SHP77 treated with DMSO at 0.1 percent for 48 hours (cell line): ENCODE data around the gene ACTG1.
A peak's percentile ranks its signal among the peaks of the same experiment; 100 is the strongest.

Experiments used
- DNase-seq: peaks from one replicate; lab custom pipeline; 2025; lab: John Stamatoyannopoulos, UW

Gene ACTG1

GRCh38 chr17:81498953-81499600, 13.5 kb downstream of the ACTG1 start:
- no peak for DNase-seq

DNA sequence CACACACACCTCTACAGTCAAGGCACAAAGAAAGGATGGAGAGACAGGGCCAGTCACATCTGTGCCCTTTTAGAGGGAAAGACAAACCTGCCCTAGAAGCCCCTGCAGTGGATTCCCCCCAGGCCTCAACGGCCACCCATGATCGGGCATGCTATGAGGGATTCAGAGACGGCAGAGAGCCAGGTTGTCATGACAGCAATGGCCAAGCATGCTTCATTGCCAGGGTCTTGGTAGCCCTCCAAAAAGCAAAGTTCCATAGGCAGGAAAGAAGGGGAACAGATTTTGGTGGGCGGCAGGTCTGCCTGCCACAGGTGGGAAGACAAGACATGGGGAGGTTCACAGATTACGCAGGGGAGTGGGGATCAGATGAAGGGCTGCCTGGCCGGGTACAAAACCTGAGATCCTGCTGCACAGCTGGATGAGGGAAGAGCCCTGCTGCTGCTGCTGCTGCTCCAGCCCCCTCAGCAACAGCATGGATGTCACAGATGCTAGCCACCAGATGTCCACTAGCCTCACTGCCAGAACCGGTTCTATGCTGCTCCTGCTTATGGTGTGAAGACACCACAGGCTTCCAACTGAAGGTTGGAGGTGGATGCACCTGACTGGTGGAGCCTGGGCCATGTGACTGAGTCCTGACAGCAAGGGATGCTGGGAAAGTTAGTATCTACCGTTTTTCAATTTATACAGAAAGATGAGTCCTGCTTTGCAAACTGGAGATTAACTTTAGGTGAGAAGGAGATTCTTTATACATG, 17.8 kb downstream of the ACTG1 start:
- peak; percentile 72 for DNase-seq

DNA sequence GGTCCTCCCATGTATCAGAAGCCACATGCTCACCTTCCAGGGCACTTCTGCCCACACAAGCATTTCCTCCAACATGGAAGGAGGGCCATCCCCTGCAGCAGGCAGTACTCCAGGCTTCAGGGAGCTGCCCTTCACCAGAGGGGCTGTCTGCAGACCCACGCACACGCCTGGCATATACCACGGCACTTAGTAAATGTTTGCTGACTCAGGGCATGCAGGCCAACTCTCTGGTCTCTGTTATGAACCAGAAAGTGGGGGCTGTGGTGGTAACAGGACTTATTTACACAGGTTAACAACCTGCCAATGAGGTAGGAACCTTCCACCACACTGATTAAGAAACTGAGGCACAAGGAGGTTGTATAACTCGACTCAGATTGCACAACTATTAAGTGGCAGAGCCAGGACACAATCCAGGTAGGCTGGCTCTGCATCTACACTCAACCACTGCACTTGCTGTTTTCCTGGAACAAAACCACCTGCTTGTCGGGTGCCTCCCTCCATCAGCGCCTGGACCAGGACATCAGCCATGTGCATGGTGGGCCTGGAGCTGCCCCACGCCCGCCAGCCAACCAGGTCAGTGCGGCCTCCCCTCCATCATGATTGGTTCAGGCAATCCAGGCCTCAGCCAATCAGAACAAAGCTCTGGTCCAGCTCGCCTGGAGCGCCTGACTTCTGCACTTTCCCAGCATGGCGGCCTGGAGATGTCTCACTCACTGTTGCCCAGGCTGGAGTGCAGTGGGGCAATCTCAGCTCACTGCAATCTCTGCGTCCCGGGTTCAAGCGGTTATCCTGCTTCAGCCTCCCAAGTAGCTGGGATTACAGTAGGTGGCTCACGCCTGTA, 19.2 kb downstream of the ACTG1 start:
- no peak for DNase-seq

GRCh38 chr17:81492706-81493105, 19.9 kb downstream of the ACTG1 start:
- no peak for DNase-seq

DNA sequence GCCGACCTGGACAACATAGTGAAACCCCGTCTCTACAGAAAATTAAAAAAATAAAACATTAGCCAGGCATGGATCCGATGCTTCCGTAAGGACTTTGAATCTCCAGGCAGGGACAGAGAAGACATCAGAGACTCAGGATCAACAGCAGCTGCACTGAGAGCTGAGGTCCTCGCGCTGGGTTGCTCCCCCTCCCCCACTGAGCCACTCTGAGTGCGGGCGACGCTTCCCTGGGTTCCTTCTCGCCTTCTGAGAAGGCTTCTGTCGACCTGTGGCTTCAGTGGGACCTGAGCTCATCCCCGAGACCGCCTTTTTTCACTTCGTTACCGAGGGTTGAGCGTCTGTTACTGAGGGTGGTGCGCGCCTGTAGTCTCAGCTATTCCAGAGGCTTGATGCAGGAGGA, 20.4 kb downstream of the ACTG1 start:
- peak; percentile 29 for DNase-seq

GRCh38 chr17:81491761-81492160, 20.8 kb downstream of the ACTG1 start:
- DNase-seq, result no peak

DNA sequence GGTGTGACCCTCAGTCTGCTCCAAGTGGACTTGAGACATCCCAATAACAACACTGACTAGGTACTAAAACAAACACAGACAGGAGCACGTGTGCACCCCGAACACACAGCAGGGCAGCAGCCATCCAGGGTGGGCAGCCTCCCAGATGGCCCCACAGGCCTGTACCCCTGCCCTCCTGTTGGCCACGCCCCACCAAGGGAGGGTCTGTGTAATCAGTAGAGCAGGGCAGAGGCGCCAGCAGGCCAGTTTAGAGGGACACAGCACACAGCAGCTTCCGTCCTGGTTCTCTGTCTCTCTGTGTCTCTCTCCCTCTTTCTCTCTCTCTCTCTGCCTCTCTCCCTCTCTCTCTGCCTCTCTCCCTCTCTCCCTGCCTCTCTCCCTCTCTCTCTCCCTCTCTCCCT, 21.4 kb downstream of the ACTG1 start:
- no peak for DNase-seq

DNA sequence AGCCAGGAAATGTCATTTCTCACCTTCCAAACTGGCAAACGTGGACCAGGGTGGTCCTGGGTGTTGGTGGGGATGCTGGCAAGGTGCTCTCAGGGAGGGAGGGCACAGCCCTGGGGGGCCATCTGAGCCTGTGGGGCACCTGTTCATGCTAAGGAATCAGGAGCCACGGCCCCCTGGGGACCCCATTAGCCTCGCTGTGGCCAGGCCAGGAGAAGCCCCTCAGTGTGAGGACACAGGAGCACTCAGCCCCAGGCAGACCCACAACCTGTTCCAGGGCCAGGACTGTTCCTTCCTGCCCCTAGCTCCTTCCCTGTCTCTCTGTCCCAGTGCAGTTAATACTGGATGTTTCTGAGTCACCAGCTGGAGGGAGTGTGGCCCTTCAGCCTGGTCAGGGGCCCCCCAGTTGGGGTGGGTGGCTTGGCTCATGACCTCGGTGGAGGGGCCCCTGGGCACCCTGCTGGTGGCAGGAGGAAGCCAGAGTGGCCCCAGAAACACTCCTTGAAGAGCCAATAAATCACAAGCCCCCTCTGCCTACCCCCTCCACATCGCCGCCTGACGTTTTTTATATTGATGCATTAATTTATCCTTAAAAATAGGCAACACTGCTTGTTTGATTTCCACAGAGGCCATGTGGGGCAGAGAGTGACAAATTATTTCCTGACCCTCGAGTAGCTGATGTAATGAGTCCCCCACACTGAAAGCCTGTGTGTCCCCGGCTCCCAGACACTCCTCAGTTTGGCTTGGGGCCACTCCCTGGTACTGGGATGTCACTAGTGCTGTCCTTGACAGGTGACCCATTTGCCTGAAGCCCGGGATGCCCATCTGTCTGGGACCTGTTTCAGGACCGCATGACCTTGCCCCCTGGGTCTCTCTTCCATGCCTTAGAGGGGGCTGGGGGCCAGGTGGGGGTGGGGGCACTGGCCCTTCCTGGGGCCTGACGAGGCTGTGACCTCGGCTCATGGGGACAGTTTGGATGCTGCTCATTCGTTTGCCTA, 22.3 kb downstream of the ACTG1 start:
- no peak for DNase-seq

DNA sequence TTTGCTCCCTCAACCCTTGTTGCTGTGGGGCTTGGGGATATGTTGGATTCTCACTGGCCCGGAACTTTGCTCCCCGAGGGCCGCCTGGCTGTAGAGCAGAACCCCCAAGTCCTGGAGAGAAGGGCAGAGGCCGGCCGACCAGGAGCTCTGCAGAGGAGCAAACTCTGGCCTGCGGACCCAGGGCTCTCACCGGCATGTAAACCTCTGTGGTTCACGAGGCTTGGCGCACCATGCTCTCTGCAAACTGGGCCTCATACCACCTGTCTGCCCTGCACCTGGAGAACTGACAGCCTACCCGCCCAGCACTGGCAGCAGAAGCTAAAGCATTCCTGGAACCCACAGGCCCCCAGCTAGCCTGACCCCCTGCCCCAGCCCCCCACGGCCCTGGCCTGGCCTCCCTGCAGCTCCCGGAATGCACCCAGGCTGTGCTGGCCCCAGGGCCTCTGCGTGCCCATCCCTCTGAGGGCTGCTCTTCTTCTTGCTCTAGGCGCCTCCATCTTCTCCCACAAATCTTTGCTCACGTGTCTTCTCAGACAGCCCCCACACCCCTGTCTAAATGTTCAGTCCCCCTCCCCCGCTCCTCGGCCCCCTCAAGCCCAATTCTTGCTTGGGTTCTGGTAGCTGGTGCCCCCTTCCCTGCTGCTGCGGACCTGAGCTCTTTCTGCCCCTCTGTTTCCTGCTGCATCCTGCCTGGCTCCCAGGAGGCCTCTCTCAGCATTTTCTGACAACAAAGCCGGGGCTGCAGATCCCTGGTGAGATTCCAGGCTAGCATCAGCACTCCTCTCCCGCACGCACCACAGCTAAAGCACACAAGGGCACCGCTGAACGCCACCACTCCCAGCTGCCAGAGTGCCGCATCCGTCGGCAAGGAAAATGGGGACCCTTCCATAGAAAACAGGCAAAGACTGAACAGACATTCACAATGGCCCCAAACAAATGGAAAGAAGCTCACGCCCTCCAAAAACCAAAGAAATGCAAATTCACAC, 23.3 kb downstream of the ACTG1 start:
- DNase-seq, result no peak

GRCh38 chr17:81488276-81488860, 24.2 kb downstream of the ACTG1 start:
- DNase-seq, result no peak

GRCh38 chr17:81487487-81488275, 24.9 kb downstream of the ACTG1 start:
- peak; percentile 48 for DNase-seq

- no peak for DNase-seq
Observed at GRCh38 chr17:81487089-81487486, 25.5 kb downstream of the ACTG1 start.

- DNase-seq, result no peak
Observed at GRCh38 chr17:81486199-81486810, 26.3 kb downstream of the ACTG1 start.

DNA sequence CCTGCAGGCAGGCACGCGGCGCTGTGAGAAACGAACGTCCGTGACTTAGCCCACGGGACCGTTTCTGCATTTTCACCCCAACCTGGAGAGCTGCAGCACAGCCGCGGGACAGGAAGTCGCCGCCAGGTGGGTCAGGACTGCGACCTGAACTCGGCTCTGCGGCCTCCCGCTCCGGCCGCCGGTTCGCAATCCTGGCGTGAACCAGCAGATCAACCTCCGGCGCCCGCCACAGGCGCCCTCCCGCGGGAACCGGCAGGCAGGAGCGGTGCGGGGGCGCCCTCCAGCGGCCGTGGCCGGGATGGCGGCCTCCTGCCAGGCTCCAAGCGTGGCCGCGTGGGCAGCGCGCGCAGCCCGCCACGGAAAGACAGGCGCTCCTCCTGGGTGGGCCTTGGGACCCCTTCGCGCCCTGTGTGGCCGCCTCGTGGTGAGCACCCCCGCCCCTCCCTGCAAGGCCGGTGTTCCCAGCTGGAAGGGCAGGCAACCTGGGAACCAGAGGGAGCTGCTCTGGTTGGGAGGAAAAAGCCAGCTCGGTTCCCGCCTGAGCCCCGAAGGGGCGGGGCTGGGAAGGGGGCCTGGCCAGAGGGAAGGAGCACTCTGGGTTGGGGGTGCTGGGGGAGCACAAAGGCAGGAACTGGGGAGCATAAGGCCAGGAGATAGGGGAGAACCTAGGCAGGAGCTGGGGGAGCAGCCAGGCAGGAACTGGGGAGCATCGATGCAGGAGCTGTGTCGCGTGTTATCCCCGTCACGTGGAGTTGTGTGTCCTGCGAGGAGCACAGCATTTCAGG, 28.2 kb downstream of the ACTG1 start:
- DNase-seq, result peak; percentile 69

GRCh38 chr17:81483862-81484194, 28.8 kb downstream of the ACTG1 start:
- no peak for DNase-seq

- peak; percentile 82 for DNase-seq
Observed at GRCh38 chr17:81483085-81483861, 29.3 kb downstream of the ACTG1 start.

- no peak for DNase-seq
Observed at GRCh38 chr17:81482673-81483072, 29.9 kb downstream of the ACTG1 start.
